NCI-H345 (cell line): ENCODE measurements around the gene ASB8.
A peak's percentile ranks its signal among the peaks of the same experiment; 100 is the strongest.
"Not testable (repeated sequence)": the region's sequence is repeated elsewhere in the genome, so short reads cannot be mapped to it uniquely, and the experiment has no call there.

Experiments used
- DNase-seq: peaks from one replicate; lab custom pipeline; 2025; lab: John Stamatoyannopoulos, UW

Gene ASB8

GRCh38 chr12:48183091-48183875 is 26.0 kb upstream of the ASB8 start, which contains the start of gene CCDC184:
Gene CCDC184 (plus strand): TSS chr12:48183644. CDS start chr12:48184123, 479 bp downstream.
- DNase-seq, result peak; percentile 19

- no peak for DNase-seq
These were observed 25.3 kb upstream of the ASB8 start for GRCh38 chr12:48182631-48183030.

- no peak for DNase-seq
These were observed 23.7 kb upstream of the ASB8 start for GRCh38 chr12:48180857-48181495.

- no peak for DNase-seq
These were observed 23.1 kb upstream of the ASB8 start for GRCh38 chr12:48180424-48180823.

GRCh38 chr12:48179466-48179865 is 22.2 kb upstream of the ASB8 start:
- DNase-seq, result no peak

GRCh38 chr12:48177982-48178381 is 20.7 kb upstream of the ASB8 start:
- no peak for DNase-seq

GRCh38 chr12:48176417-48176751 is 19.1 kb upstream of the ASB8 start:
- DNase-seq, result no peak

GRCh38 chr12:48175613-48176416 is 18.5 kb upstream of the ASB8 start:
- DNase-seq, result no peak

- DNase-seq, result no peak
These were observed 11.7 kb upstream of the ASB8 start for GRCh38 chr12:48169011-48169410.

GRCh38 chr12:48165089-48165981 is 8.0 kb upstream of the ASB8 start:
- DNase-seq, result peak; percentile 15

GRCh38 chr12:48164451-48164850 is 7.1 kb upstream of the ASB8 start:
- DNase-seq, result no peak

GRCh38 chr12:48163150-48163747 is 5.9 kb upstream of the ASB8 start:
- DNase-seq, result no peak

GRCh38 chr12:48160807-48161206 is 3.5 kb upstream of the ASB8 start:
- DNase-seq, result no peak

- no peak for DNase-seq
These were observed 2.7 kb upstream of the ASB8 start for GRCh38 chr12:48160046-48160445.

- no peak for DNase-seq
These were observed 615 bp upstream of the ASB8 start for GRCh38 chr12:48157889-48158370.

GRCh38 chr12:48156652-48157017 is 680 bp downstream of the ASB8 start:
- no peak for DNase-seq

- not testable (repeated sequence) for DNase-seq
These were observed 1.5 kb downstream of the ASB8 start for GRCh38 chr12:48155786-48156185.

GRCh38 chr12:48151103-48151771 is 6.1 kb downstream of the ASB8 start:
- DNase-seq, result no peak

GRCh38 chr12:48145981-48146380 is 11.3 kb downstream of the ASB8 start:
- DNase-seq, result no peak

GRCh38 chr12:48143898-48144297 is 13.4 kb downstream of the ASB8 start:
- DNase-seq, result no peak
